GM23248 (cell line): ENCODE measurements around the gene RALGPS1.

Experiments used
- EZH2 ChIP-seq: fragments of 200-600 bp; sonication (generic); IDR thresholded peaks from 2 replicates; pipeline ENCODE4 v1.6.1; 2018; ENCODE audit warnings: antibody characterized with exemption, mild to moderate bottlenecking; ENCODE audit not compliant: insufficient read depth, poor library complexity, severe bottlenecking
- EZH2phosphoT487 ChIP-seq: fragments of 200-600 bp; sonication (generic); IDR thresholded peaks from 2 replicates; pipeline ENCODE4 v1.6.1; 2018; ENCODE audit warnings: antibody characterized with exemption, moderate library complexity, mild to moderate bottlenecking, low read depth; ENCODE audit not compliant: insufficient read depth

- TF ChIP-seq EZH2phosphoT487 (no peak), EZH2 (no peak)
Observed at GRCh38 chr9:126915281-126915816, 767 bp downstream of the RALGPS1 start.
